Liver (tissue), 3 donors: Measurements from ENCODE around the gene CFAP69.

Experiments used
- CTCF ChIP-seq: fragments of 150-350 bp; IDR thresholded peaks from 2 replicates; pipeline ENCODE4 v1.5.1; 2017; ENCODE audit warnings: improper control_type of control experiment, low read depth, low read length; ENCODE audit not compliant: missing input control
- EGR1 ChIP-seq, 2 donors: IDR thresholded peaks; 2 replicates each; pipeline ENCODE4 v1.6.1; 2016 to 2018; ENCODE audit warnings: antibody characterized with exemption in 2 of 2, low read depth in 2 of 2
- FOXA2 ChIP-seq: IDR thresholded peaks from 2 replicates; pipeline ENCODE4 v1.6.1; 2016; ENCODE audit warnings: antibody characterized with exemption
- JUND ChIP-seq, 2 donors: IDR thresholded peaks; 2 replicates each; pipeline ENCODE4 v1.6.1; 2016; ENCODE audit warnings: antibody characterized with exemption in 2 of 2
- RAD21 ChIP-seq, 2 donors: IDR thresholded peaks; 2 replicates each; pipeline ENCODE4 v1.6.1; 2016; ENCODE audit warnings: antibody characterized with exemption in 2 of 2, mild to moderate bottlenecking in 2 of 2
- REST ChIP-seq: IDR thresholded peaks from 2 replicates; pipeline ENCODE4 v1.6.1; 2016; ENCODE audit warnings: antibody characterized with exemption, mild to moderate bottlenecking
- YY1 ChIP-seq: IDR thresholded peaks from 2 replicates; pipeline ENCODE4 v1.6.1; 2016; ENCODE audit warnings: antibody characterized with exemption, mild to moderate bottlenecking
- ZBTB33 ChIP-seq: IDR thresholded peaks from 2 replicates; pipeline ENCODE4 v1.6.1; 2016; ENCODE audit warnings: antibody characterized with exemption
- donor health status: healthy.
- donor health status: healthy.

GRCh38 chr7:90347759-90348158 lies 102.8 kb downstream of the CFAP69 start:
- TF ChIP-seq JUND (IDR thresholded peaks at IDR 0.05) = no peak
- no peak for TF ChIP-seq CTCF
- no peak for TF ChIP-seq YY1
- no peak for TF ChIP-seq RAD21 (IDR thresholded peaks at IDR 0.05)
- TF ChIP-seq ZBTB33 = no peak
- TF ChIP-seq FOXA2 = no peak
- no peak for TF ChIP-seq EGR1 (IDR thresholded peaks at IDR 0.05; ENCODE audit: low read depth in 2 of 2)
- TF ChIP-seq REST = no peak
